ENCODE results near the gene MAT1A.
"Not testable (repeated sequence)": the region's sequence is repeated elsewhere in the genome, so short reads cannot be mapped to it uniquely, and the experiment has no call there.

MAT1A gene

DNA sequence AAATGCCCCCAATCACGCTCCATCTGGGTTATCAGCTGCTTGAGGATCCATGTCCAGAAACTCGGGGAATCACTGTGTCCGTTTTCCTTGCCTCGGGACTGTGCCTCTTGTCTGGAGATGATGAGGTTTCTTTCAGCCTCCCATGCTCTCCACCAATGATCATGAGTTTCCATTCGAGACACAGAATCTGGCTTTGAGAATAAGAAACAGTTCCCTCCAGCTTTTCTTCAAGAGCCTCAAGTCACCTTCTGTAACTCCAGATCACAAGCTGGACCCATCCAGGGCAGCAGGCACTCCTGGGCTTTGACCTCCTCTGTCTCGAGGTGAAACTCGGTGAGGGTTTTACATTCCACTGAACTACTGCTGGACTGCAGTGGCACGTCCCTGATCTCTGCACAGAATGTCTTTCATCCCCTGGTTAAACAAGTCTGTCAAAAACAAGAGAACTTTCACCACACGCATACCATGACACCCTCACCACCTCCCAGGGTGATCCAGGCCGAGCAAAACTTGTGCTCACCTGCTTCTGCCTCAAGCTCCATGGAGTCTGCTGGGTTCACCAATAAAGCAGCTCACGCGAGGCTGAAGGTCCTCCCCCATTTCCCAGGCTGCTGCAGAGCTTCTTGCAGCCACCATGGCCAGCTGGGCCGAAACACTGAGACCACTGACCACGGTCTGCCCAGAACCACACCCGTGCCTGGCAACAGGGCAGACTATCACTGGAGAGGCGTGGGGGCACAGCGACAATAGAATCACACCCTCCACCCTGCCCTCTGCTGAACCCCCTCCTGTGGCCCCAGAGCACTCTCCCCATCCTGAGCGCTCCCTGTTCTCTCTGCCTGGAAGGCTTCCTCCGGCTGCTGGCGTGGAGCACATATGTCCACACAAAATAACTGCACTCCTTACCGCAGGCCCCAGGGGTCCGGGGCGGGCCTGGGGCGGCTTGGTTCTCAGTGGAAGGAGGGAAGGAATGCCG, 25.1 kb downstream of the MAT1A start:
- DNase-seq (ENCODE audit: low read depth), result no peak

GRCh38 chr10:80261316-80262030, 28.0 kb downstream of the MAT1A start:
- no peak for DNase-seq (ENCODE audit: low read depth)

- no peak for DNase-seq (ENCODE audit: low read depth)
These were observed 28.9 kb downstream of the MAT1A start for GRCh38 chr10:80260295-80261243.

DNA sequence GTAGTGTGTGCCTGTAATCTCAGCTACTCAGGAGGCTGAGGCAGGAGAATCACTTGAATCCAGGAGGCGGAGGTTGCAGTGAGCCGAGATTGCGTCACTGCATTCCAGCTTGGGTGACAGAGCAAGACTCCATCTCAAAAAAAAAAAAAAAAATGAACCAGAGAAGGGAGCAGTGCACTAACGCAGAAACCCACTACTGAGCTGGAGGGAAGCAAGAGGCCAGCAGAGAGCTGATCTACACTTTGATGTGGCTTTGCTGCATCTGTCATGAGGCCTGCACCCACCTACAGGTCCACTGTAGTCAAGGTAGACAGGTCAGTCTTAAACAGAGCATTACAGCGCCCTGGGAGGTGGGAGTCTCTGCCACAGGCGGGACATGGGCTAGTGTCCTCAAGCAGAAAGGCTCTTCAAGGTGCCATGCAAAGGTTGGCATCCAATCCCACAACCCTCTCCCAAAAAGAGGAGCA, 30.0 kb downstream of the MAT1A start:
- DNase-seq (ENCODE audit: low read depth), result no peak

GRCh38 chr10:80256798-80257197, 32.7 kb downstream of the MAT1A start:
- DNase-seq (ENCODE audit: low read depth), result not testable (repeated sequence)

- not testable (repeated sequence) for DNase-seq (ENCODE audit: low read depth)
These were observed 34.7 kb downstream of the MAT1A start for GRCh38 chr10:80254726-80255125.

DNA sequence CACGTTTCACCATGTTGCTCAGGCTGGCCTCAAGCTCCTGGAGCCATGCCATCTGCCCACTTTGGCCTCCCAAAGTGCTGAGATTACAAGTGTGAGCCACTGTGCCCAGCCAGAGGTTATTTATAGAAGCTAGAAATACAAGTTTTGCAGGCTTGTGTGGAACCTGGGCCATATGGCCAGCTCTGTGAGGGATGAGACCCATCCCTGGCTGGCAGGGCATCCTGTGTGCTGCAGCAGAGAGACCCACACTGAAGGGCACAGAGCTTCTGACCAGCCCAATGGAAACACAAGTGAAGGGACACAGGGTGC, 35.5 kb downstream of the MAT1A start:
- not testable (repeated sequence) for DNase-seq (ENCODE audit: low read depth)

DNA sequence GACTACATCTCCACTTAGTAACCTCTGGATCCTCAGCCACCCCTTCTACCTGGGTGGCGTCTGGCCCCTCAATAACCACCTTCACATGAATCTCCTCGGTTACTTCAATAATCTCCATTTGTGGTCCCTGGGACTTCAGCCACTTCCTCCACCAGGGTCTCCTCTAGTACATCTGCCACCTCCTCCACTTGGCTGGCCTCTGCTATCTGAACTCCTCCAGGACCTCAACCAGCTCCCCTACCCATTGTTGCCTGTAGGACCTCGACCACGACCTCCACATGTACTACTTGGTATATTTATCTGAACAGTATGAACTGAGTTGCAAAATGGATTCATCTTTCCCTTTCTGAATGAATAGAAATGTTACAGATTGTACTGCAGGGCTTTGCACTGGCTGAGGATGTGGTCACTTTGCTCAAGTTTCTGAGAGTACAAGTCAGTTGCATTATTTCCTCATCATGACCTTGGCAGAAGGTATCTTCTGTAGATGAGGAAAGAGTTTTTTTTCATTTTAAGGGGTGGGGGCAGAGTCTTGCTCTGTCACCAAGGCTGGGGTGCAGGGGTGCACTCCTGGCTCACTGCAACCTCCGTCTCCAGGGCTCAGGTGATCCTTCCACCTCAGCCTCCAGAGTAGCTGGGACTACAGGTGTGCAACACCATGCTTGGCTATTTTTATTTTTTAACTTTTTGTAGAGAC, 36.0 kb downstream of the MAT1A start:
- DNase-seq (ENCODE audit: low read depth), result no peak

GRCh38 chr10:80252296-80252887, 37.1 kb downstream of the MAT1A start:
- no peak for DNase-seq (ENCODE audit: low read depth)

- DNase-seq (ENCODE audit: low read depth), result not testable (repeated sequence)
These were observed 37.7 kb downstream of the MAT1A start for GRCh38 chr10:80251703-80252280.

GRCh38 chr10:80250399-80250798, 39.1 kb downstream of the MAT1A start:
- DNase-seq (ENCODE audit: low read depth), result not testable (repeated sequence)

GRCh38 chr10:80249906-80250305, 39.6 kb downstream of the MAT1A start:
- DNase-seq (ENCODE audit: low read depth), result not testable (repeated sequence)

- not testable (repeated sequence) for DNase-seq (ENCODE audit: low read depth)
These were observed 41.8 kb downstream of the MAT1A start for GRCh38 chr10:80247611-80248010.

DNA sequence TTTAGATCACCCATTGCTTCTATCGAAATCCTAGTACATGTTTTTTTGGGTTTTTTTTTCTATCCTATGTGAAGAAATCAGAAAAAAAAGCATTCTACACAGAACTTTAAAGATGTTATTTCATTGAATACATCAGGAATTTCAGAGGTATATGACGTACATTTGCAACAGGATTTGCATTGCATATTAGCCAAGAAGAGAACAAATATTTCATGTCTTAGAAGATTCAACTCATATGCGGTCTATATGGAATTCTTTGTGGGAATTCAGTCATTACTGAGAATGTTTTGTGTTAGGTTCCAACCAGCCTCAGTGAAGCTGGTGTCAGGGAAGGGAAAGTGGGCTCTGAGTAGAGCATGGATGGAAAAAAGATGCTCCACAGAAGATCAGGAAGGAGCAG, 45.1 kb downstream of the MAT1A start:
- DNase-seq (ENCODE audit: low read depth), result not testable (repeated sequence)

DNA sequence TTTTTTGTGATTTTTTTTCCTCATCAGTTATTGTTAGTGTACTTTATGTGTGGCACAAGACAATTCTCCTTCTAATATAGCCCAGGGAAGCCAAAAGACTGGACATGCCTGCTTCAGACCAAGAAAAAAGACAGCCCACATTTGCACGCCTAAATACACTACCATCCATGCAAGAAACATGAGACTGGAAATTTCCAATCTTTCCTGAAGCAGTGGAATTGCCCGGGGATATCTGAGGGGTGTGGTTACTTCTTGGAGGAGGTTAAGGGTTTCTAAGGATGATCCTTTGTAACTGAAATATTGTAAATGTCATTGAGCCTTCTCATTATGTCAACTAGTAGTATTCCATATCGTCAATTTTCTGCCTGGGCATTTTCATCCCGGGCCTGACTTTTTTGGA, 47.1 kb downstream of the MAT1A start:
- not testable (repeated sequence) for DNase-seq (ENCODE audit: low read depth)

- DNase-seq (ENCODE audit: low read depth), result not testable (repeated sequence)
These were observed 53.0 kb downstream of the MAT1A start for GRCh38 chr10:80236457-80236856.

DNA sequence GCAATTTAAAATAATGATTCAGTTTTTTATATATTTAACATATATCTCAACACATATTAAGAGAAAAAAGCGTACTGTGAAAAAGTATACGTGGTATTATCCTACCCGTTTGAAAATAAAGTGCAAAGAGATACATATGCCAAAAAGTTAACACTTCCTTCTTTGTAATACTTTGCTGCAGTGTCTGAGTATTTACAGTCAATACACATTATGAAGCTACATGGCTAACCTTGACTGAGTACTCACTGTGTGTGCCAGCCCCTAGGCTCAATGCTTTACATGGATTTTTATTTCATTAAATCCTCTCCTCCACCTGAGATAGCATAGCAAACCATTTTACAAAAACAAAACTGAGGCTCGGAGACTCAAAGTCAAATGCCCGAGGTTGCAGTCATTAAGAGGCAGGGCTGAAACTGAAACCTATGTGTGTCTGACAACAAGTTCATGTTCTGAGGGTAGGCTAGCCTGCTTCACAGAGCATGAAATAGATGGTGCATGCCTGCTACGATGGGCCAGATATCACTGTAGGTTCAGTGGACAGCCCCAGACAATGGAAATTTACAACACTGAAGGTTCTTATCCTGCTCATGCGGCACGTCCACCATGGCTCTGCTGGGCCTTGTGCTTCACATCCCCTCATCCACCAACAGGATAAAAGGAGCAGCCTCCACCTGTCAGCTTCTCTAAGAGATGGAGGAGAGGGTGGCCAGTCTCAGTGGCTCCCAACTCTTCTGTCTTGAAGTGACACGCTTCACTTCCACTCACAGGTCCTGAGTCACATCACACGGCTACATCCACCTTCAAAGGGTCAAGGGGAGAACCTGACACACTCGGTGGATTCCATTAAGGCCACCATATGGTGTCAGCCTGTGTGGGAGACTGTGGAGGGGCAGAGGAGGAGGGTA, 54.9 kb downstream of the MAT1A start:
- DNase-seq (ENCODE audit: low read depth), result not testable (repeated sequence)

DNA sequence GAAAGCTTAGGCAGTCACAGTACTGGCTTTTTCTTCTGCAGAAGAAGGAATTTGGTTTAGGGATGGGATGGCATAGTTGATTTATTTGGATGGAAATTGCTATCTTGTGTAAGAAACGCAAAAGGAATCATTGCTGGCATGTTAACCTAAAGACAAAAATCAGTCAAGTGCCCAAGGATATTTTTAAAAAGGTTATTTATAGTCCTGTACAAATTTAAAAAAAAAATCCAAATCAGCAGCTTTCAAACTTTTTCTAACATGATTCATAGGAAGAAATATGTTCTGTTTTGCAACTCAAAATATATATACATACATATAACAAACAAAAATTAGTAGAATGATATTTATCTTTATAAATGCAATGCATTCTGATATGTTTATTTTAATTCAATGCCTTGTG, 55.6 kb downstream of the MAT1A start:
- not testable (repeated sequence) for DNase-seq (ENCODE audit: low read depth)

DNA sequence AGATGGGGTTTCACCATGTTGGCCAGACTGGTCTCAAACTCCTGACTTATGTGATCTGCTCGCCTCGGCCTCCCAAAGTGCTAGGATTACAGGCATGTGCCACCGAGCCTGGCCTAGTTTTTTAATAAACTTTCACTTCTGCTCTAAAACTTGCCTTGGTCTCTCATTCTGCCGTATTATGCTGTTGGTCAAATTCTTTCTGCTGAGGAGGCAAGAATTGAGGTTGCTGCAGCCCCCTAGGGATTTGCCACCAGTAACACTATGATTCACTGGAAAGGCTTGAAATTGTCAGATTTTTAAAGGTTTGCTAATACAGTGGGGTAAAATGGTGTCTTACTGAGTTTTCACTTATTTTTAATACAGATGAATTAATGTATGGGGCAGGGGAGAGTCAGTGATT, 62.7 kb downstream of the MAT1A start:
- not testable (repeated sequence) for DNase-seq (ENCODE audit: low read depth)

All from GM04503 (cell line).